Activated CD4-positive, alpha-beta T cell treated with anti-CD3 and anti-CD28 coated beads, Interleukin-2, amount 10 ng/mL, durations not matched to agents 7 days and 5 days (primary cell): ENCODE results near the gene TWNK. TPM values are rescaled to one million over a fixed set of nuclear protein-coding genes. Genes with fewer than 3 reads are reported as not detected.

ENCODE experiments used
- CTCF ChIA-PET: fragments of 350-600 bp; sonication (Branson Sonifier 250); formaldehyde crosslinking; loops from one replicate; lab custom pipeline; 2021; ENCODE audit warnings: antibody characterized with exemption; lab: Charles Lee
- POLR2A ChIA-PET: fragments of 350-600 bp; sonication (Branson Sonifier 250); formaldehyde crosslinking; loops from one replicate; lab custom pipeline; 2021; ENCODE audit warnings: antibody characterized with exemption; lab: Charles Lee
- DNase-seq: peaks from one replicate; pipeline ENCODE4 v3.0.0-alpha.2; 2020
- H3K27ac Mint-ChIP-seq: one replicate; pipeline ENCODE4 v1.8.0; 2021; ENCODE audit warnings: mild to moderate bottlenecking, moderate library complexity, mixed read lengths
- H3K27me3 Mint-ChIP-seq: one replicate; pipeline ENCODE4 v1.8.0; 2021; ENCODE audit warnings: mixed read lengths
- H3K36me3 Mint-ChIP-seq: one replicate; pipeline ENCODE4 v1.8.0; 2021; ENCODE audit warnings: low read depth, mixed read lengths
- H3K4me1 Mint-ChIP-seq: one replicate; pipeline ENCODE4 v1.8.0; 2021; ENCODE audit warnings: mixed read lengths
- H3K4me3 Mint-ChIP-seq: one replicate; pipeline ENCODE4 v1.8.0; 2021; ENCODE audit warnings: mild to moderate bottlenecking, moderate library complexity, mixed read lengths
- H3K9me3 Mint-ChIP-seq: one replicate; pipeline ENCODE4 v1.8.0; 2021; ENCODE audit warnings: mixed read lengths
- total RNA-seq, 2 experiments: library from RNA; stranded (reverse); gene quantifications; one replicate each; pipeline ENCODE4 v1.2.3, GENCODE V29; 2021

TWNK gene
- total RNA-seq, 2 experiments from 2014 or later: 9.9 to 11.6 TPM

DNA sequence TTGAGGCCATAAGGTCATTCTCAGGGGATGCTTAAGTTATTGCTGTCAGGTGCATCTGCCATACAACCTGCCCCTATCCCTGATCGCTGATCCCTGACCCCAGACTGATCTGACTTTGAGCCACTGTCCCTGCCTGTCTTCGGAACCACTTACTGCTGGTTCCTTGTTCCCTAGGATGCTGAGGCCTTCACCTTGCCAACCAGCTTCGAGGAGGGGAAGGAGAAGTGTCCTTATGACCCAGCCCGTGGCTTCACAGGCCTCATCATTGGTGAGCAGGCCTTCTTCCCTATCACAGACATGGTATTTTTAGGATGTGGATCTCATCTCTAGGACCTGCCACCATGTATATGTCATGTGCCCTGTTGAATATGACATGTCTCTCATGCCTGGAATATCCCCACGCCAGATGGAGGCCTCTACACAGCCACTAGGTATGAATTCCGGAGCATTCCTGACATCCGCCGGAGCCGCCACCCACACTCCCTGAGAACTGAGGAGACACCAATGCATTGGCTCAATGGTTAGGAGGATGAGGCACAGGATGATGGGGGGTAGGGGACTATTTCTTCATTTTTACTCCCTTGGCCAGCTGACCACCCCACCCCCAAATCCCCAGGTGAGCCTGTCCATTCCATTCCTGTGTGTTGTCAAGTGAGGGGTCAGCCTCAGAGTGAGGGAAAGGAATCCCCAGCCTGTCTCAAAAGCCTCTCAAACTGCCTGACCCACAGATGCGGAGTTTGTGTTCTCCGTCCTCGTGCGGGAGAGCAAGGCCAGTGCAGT lies 9.0 kb upstream of the TWNK start:
- H3K4me1 Mint-ChIP-seq: no peaks in the 10 kb centered on the region

GRCh38 chr10:100978901-100979195 lies 8.5 kb upstream of the TWNK start:
- Mint-ChIP-seq H3K9me3 (no peaks in the 10 kb centered on the region), H3K27ac (no peak overlapping the region), H3K4me3 (no peak overlapping the region), H3K36me3 (no peaks in the 10 kb centered on the region), H3K4me1 (no peaks in the 10 kb centered on the region), H3K27me3 (no peaks in the 10 kb centered on the region)
- DNase-seq: no peak
- POLR2A ChIA-PET: no interaction called here
- CTCF ChIA-PET: no interaction called here

More for the DNA sequence above, 9.0 kb upstream of the TWNK start:
- Mint-ChIP-seq H3K27ac (no peak overlapping the region), H3K36me3 (no peaks in the 10 kb centered on the region), H3K27me3 (no peaks in the 10 kb centered on the region), H3K9me3 (no peaks in the 10 kb centered on the region), H3K4me3 (no peak overlapping the region)
- no peak for DNase-seq
- ChIA-PET POLR2A (no interaction called here), CTCF (no interaction called here)

- no peak for DNase-seq
- CTCF ChIA-PET: interaction anchor here (0.9 to 1.5 kb wide), 2 partner anchors 11 to 17 kb away, joined by 3 read pairs; partner anchors contain the start of gene SEMA4G
- no peaks in the 10 kb centered on the region for H3K27me3 Mint-ChIP-seq
- POLR2A ChIA-PET: no interaction called here
- peaks cover 1% of the 10 kb centered on the region for H3K4me1 Mint-ChIP-seq
- no peak overlapping the region for H3K27ac Mint-ChIP-seq
- no peak overlapping the region for H3K4me3 Mint-ChIP-seq
- H3K9me3 Mint-ChIP-seq: no peaks in the 10 kb centered on the region
- no peaks in the 10 kb centered on the region for H3K36me3 Mint-ChIP-seq
Measured at GRCh38 chr10:100979791-100980272, 7.5 kb upstream of the TWNK start.

GRCh38 chr10:100980311-100980710 lies 7.0 kb upstream of the TWNK start:
- CTCF ChIA-PET: interaction anchor here (1.5 kb wide), 1 partner anchor 16 kb away, joined by 3 read pairs; no protein-coding TSS in a partner anchor
- Mint-ChIP-seq H3K27ac (no peak overlapping the region), H3K4me3 (no peak overlapping the region), H3K9me3 (no peaks in the 10 kb centered on the region), H3K27me3 (no peaks in the 10 kb centered on the region), H3K4me1 (peaks cover 2% of the 10 kb centered on the region), H3K36me3 (no peaks in the 10 kb centered on the region)
- no peak for DNase-seq
- POLR2A ChIA-PET: no interaction called here

GRCh38 chr10:100980711-100981110 lies 6.6 kb upstream of the TWNK start:
- no peak for DNase-seq
- Mint-ChIP-seq H3K9me3 (no peaks in the 10 kb centered on the region), H3K36me3 (no peaks in the 10 kb centered on the region), H3K27me3 (no peaks in the 10 kb centered on the region), H3K4me3 (no peak overlapping the region), H3K4me1 (peaks cover 5% of the 10 kb centered on the region), H3K27ac (no peak overlapping the region)
- CTCF ChIA-PET: interaction anchor here (0.9 to 1.5 kb wide), 3 partner anchors 16 to 38 kb away, joined by 3 to 5 read pairs (median 4); no protein-coding TSS in a partner anchor
- POLR2A ChIA-PET: no interaction called here

- DNase-seq: no peak
- H3K27ac Mint-ChIP-seq: no peak overlapping the region
- peaks cover 11% of the 10 kb centered on the region for H3K4me1 Mint-ChIP-seq
- H3K4me3 Mint-ChIP-seq: no peak overlapping the region
- POLR2A ChIA-PET: interaction anchor here (0.6 kb wide), 1 partner anchor 607 kb away, joined by 3 read pairs; no protein-coding TSS in a partner anchor
- no peaks in the 10 kb centered on the region for H3K27me3 Mint-ChIP-seq
- H3K36me3 Mint-ChIP-seq: no peaks in the 10 kb centered on the region
- CTCF ChIA-PET: interaction anchor here (0.9 to 1.5 kb wide), 3 partner anchors 15 to 38 kb away, joined by 3 to 5 read pairs (median 4); no protein-coding TSS in a partner anchor
- no peaks in the 10 kb centered on the region for H3K9me3 Mint-ChIP-seq
Measured at GRCh38 chr10:100981178-100981772, 6.1 kb upstream of the TWNK start.

- H3K27ac Mint-ChIP-seq: no peak overlapping the region
- peaks cover 6% of the 10 kb centered on the region for H3K36me3 Mint-ChIP-seq
- DNase-seq: no peak
- CTCF ChIA-PET: interaction anchor here (2.1 kb wide), 1 partner anchor 14 kb away, joined by 6 read pairs; no protein-coding TSS in a partner anchor
- peaks cover 29% of the 10 kb centered on the region for H3K4me1 Mint-ChIP-seq
- POLR2A ChIA-PET: interaction anchor here (0.7 kb wide), 1 partner anchor 48 kb away, joined by 3 read pairs; the partner anchor contains the start of genes PDZD7 and SFXN3
- no peaks in the 10 kb centered on the region for H3K27me3 Mint-ChIP-seq
- H3K9me3 Mint-ChIP-seq: no peaks in the 10 kb centered on the region
- no peak overlapping the region for H3K4me3 Mint-ChIP-seq
Measured at GRCh38 chr10:100982916-100983830, 4.2 kb upstream of the TWNK start.

DNA sequence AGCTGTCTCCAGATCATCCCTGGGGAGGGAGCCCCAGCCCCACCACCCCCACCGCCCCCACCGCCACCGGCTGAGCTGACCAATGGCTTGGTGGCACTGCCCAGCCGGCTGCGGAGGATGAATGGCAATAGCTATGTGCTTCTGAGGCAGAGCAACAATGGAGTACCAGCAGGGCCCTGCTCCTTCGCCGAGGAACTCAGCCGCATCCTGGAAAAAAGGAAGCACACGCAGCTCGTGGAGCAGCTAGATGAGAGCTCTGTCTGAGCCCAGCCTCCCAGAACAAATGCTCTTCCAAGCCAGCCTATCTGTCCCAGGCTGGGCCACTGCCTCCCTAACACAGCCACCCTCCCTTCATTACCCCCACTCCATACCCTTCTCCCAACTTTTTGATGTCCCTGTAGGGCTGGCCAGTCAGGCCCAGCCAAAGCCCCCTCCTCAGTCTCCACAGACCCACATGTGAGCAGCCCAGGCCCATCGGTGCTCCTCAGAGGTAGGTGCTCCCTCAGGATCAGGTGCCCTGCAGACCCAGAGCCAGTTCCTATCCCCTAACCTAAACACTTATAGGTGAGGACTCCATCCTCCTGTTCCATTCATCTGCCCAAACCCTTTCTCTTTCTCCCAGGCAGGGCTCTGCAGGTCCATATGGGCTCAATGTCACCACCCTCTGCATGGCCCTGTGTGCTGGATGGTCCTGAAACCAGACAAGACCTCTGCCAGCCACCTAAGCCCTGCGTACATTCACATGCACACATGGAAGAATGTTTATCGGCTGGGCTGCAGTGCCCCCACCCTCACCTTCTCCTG lies 3.3 kb upstream of the TWNK start:
- Mint-ChIP-seq H3K36me3 (peaks cover 7% of the 10 kb centered on the region), H3K27me3 (no peaks in the 10 kb centered on the region), H3K27ac (no peak overlapping the region), H3K4me1 (peaks cover 36% of the 10 kb centered on the region), H3K4me3 (no peak overlapping the region), H3K9me3 (no peaks in the 10 kb centered on the region)
- ChIA-PET CTCF (interaction anchor here (1.0 to 2.1 kb wide), 3 partner anchors 13 to 56 kb away, joined by 3 to 6 read pairs (median 4); no protein-coding TSS in a partner anchor), POLR2A (no interaction called here)
- DNase-seq: no peak

DNA sequence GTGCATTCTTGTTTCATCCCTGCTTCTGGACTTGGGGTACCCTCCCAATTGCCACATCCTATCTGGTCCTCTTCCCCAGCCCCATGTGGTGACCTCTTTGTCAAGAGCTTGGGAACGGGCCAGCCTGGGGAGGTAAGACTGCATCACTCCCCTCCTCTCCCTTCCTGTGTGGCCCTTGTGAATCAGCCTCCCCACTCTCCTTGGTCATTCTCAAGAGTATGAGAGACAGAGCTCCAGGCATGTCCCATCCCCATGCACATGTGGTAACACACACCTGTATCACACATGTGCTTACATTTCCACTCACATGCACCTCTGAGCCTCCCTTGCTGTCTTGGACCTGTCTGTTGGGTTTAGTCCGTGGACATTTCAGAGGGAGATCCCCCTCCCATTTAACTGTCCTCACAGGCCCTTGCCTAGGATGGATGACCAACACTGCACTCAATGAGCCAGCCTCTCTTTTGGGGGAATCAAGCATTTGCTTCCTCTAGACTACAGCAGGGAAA lies 2.6 kb upstream of the TWNK start:
- no peaks in the 10 kb centered on the region for H3K9me3 Mint-ChIP-seq
- H3K36me3 Mint-ChIP-seq: peaks cover 9% of the 10 kb centered on the region
- no peak overlapping the region for H3K4me3 Mint-ChIP-seq
- ChIA-PET CTCF (interaction anchor here (1.0 to 1.1 kb wide), 2 partner anchors 13 to 56 kb away, joined by 3 to 4 read pairs; no protein-coding TSS in a partner anchor), POLR2A (no interaction called here)
- H3K27ac Mint-ChIP-seq: no peak overlapping the region
- no peaks in the 10 kb centered on the region for H3K27me3 Mint-ChIP-seq
- H3K4me1 Mint-ChIP-seq: peaks cover 37% of the 10 kb centered on the region
- no peak for DNase-seq

GRCh38 chr10:100985336-100985735 lies 2.0 kb upstream of the TWNK start:
- Mint-ChIP-seq H3K4me1 (peaks cover 38% of the 10 kb centered on the region), H3K27ac (no peak overlapping the region), H3K9me3 (no peaks in the 10 kb centered on the region), H3K36me3 (peaks cover 10% of the 10 kb centered on the region), H3K27me3 (no peaks in the 10 kb centered on the region), H3K4me3 (no peak overlapping the region)
- POLR2A ChIA-PET: no interaction called here
- CTCF ChIA-PET: interaction anchor here (0.9 to 1.1 kb wide), 3 partner anchors 13 to 55 kb away, joined by 3 to 4 read pairs (median 3); partner anchors contain the start of gene LZTS2
- DNase-seq: no peak

GRCh38 chr10:100986623-100986951 lies 756 bp upstream of the TWNK start:
- Mint-ChIP-seq H3K4me3 (peak overlapping the region; percentile 89), H3K9me3 (no peaks in the 10 kb centered on the region), H3K27me3 (no peaks in the 10 kb centered on the region), H3K36me3 (peaks cover 22% of the 10 kb centered on the region), H3K4me1 (peaks cover 42% of the 10 kb centered on the region), H3K27ac (no peak overlapping the region)
- DNase-seq: no peak
- POLR2A ChIA-PET: no interaction called here
- CTCF ChIA-PET: interaction anchor here (1.1 to 1.3 kb wide), 2 partner anchors 16 to 28 kb away, joined by 3 to 6 read pairs; no protein-coding TSS in a partner anchor
